Nucleus accumbens (tissue), 56 donors: ENCODE measurements around the gene PTH2.
A peak's percentile ranks its signal among the peaks of the same experiment; 100 is the strongest.
"Not testable (repeated sequence)": the region's sequence is repeated elsewhere in the genome, so short reads cannot be mapped to it uniquely, and the experiment has no call there.

Experiments
- DNase-seq, 56 donors: peaks; one replicate each; lab custom pipeline; 2025; lab: John Stamatoyannopoulos, UW

PTH2 gene

DNA sequence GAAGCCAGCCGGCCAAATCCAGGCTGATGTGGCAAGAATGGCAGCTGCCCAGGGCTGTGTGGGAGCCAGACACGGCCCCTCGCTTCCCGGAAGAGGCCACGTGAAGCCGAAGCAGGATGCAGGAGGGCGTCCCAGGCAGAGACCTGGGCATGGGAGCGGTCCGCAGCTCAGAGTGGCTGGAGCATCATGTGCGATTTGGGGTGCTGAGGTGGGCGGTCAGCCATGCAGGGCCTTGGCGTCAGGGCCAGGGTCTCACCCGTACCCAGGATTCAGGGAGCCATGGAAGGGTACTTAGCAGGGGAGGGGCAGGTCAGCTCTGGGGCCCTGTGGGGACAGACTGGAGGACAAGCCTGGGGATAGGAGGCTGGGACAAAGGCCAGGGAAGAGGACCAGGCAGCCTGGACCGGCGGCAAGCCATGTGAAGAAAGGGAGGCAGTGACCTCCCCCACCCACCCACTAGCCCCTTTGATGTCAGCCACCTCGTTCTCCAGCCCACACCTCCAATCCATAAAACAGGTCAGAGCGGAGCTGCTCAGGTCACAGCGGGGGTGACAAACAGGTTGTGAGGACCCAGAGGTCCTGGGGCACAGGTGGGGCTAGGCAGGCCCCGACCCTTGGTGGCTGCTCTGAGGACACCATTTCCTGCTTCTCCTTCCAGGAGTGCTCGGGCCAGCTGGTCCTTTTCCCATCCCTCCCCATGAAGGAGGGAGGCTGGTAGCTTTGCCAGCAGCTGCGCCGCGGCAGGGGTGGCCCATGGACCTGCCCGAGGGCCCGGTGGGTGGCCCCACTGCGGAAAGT is 32.9 kb downstream of the PTH2 start:
- no peak for DNase-seq

DNA sequence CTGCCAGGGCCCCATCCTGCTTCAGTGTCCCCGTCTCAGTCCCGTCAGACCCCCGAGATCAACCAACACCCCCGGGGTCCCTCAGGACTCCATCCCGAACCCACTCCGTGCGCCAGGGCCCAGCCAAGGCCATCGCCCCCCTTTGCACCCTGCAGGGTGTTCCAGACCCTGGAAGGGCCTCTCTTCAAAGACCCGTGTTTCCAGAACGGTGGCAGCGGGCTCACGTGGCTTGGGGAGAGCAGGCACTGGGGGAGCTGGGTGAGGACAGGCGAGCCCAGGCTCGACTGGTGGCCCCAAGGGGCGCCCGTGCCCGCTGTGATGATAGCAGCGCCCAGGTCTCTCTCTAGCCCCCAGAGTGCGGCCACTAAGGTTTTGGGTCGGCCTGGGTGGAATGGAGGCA is 33.8 kb downstream of the PTH2 start:
- DNase-seq: no peak

DNA sequence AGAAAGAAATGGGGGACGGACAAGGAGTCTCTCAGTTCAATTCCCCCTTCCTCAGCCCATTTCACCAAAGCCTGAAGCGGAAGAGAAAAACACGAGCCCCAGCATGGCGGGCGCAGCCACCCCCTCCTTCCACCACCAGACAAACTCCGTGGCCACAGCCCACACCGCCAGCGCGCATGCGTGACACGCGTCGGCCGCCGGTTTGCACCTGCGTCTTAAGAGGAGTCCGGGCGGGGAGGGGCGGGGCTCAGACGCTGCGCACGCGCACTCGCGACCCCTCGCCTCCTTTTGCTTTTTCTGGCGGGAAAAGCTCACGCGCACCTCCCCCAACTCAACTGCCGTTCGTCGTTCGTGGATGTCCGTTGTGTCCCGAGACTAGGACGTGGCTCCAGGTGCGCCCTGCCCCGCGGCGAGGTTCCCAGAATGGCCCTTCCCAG is 35.3 kb downstream of the PTH2 start, which contains the start of gene KASH5:
Gene KASH5, plus strand, starts transcription at position 314 of the 437 bp plus-strand sequence. CDS start 2,635 bp downstream, outside the sequence.
- DNase-seq: peak in 27 of 56 donors; percentile 1 to 54 (median 12)

DNA sequence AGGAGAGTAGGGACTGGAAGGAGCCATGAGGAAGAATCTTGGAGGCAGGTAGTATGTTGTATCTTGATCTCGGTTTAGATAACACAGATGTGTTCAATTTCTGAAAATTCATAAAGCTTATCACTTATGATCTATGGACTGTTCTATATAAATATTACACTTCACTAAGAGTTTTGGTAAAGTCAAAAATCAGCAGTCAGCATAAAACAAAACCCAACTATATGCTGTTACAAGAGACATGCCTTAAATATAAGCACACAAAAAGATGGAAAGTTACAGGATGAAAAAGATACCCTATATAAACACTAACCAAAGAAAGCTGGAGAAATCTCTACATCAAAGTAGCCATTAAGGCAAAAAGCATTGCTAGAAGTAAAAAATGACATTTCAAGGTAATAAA is 39.6 kb downstream of the PTH2 start:
- no peak for DNase-seq

DNA sequence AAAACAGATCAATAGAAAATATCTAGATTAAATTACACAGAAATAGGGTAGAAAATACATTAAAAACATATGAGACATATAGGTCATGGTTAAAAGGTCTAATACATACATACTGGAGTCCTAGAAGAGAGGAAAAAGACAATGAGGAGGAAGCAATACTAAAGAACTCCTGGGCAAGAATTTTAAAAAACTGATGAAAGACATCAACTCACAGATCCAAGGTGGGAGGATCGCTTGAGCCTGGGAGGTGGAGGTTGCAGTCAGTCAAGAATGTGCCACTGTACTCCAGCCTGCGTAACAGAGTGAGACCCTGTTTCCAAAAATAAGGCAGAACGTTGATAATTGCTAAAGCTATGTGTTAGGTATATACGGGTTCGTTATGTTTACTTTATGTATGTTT is 40.6 kb downstream of the PTH2 start:
- DNase-seq: no peak

DNA sequence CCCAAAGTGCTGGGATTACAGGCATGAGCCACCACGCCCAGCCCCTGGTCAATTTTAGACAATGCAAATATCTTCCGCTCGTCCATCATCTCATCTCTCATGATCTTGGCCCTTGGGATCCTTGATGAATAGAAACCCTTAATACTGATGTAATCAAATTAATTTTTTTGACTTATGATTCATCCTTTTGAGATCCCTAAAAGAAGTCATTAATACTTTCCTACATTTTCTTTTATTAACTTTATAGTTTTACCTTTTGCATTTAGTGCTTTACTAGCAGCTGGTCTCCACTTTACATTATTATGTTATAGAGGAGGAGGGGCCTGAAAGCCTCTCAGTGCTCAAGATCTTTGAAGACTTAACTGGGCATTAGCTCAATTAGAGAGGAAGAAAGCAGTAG is 42.9 kb downstream of the PTH2 start:
- no peak for DNase-seq

DNA sequence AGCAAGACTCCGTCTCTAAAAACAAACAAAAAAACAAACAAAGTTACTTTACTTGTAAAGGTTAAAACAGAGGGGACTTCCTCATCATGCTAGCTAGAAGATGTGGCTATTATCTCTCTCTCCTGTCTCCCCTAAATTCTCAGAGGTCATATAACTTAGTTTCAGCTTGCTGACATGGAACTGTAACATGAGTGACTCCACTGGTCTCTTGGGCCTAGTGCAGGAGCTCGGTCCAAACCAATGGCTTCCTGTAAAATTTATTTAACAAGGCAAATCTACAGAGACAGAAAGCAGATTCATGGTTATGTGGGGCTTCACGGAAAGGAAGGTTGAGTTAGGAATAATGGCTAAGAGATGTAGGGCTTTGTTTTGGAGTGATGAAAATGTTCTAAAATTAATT is 44.7 kb downstream of the PTH2 start:
- DNase-seq: no peak

DNA sequence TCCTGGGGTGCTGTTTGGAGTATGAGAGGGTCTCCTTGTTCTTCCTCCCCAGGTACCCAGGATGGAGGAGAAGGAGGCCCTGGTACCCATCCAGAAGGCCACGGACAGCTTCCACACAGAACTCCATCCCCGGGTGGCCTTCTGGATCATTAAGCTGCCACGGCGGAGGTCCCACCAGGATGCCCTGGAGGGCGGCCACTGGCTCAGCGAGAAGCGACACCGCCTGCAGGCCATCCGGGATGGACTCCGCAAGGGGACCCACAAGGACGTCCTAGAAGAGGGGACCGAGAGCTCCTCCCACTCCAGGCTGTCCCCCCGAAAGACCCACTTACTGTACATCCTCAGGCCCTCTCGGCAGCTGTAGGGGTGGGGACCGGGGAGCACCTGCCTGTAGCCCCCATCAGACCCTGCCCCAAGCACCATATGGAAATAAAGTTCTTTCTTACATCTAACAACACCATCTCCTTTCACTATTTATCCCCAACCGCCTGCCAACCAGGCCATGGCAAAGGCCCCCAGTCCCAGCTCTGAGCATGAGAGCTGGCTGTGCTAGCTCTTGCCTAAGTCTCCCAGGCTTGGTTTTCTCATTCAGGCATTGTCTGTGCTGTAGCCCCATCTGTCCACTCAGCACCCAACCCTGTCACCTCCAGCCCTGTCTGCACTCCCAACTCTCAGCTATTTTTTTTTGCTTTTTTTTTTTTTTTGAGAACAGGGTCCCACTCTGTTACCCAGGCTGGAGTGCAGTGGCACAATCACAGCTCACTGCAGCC is 48.4 kb downstream of the PTH2 start:
- no peak for DNase-seq

DNA sequence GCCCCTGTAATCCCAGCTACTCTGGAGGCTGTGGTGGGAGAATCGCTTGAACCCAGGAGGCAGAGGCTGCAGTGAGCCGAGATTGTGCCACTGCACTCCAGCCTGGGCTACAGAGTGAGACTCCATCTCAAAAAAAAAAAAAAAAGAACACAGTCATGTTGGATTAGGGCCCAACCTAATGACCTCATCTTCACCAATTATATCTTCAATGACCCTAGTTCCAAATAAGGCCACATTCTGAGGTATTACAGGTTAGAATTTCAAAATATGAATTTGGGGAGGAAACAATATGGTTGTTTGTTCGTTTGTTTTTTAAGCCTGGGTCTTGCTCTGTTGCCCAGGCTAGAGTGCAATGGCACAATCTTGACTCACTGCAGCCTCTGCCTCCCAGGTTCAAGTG is 50.1 kb downstream of the PTH2 start:
- not testable (repeated sequence) for DNase-seq
